H9 (cell line): ENCODE data around the gene MRPL44. TPM values are rescaled to one million over a fixed set of nuclear protein-coding genes. Genes with fewer than 3 reads are reported as not detected.
A peak's percentile ranks its signal among the peaks of the same experiment; 100 is the strongest.

Experiments used
- DNase-seq: peaks from one replicate; pipeline ENCODE4 v3.0.0-alpha.2; 2017
- H2AFZ ChIP-seq: one replicate; pipeline ENCODE4 v1.6.1; 2013; ENCODE audit warnings: mild to moderate bottlenecking, low read length, control low read depth, moderate library complexity
- H2AK5ac ChIP-seq: 2 replicates; pipeline ENCODE4 v1.6.1; 2013; ENCODE audit warnings: low read length, control low read depth, mixed read lengths; ENCODE audit not compliant: insufficient read length
- H2BK120ac ChIP-seq: one replicate; pipeline ENCODE4 v1.6.1; 2013; ENCODE audit warnings: low read depth, mild to moderate bottlenecking, low read length, control low read depth, inconsistent platforms; ENCODE audit not compliant: poor library complexity, severe bottlenecking
- H2BK12ac ChIP-seq: 2 replicates; pipeline ENCODE4 v1.6.1; 2013; ENCODE audit warnings: low read length, control low read depth, mixed read lengths, low read depth; ENCODE audit not compliant: insufficient read length
- H2BK15ac ChIP-seq: 2 replicates; pipeline ENCODE4 v1.6.1; 2013; ENCODE audit warnings: low read depth, low read length, control low read depth
- H2BK20ac ChIP-seq: one replicate; pipeline ENCODE4 v1.6.1; 2013; ENCODE audit warnings: low read depth, mild to moderate bottlenecking, low read length, control low read depth, inconsistent platforms; ENCODE audit not compliant: poor library complexity, severe bottlenecking
- H2BK5ac ChIP-seq: 2 replicates; pipeline ENCODE4 v1.6.1; 2013; ENCODE audit warnings: low read length, control low read depth, mixed read lengths; ENCODE audit not compliant: insufficient read length
- H3K14ac ChIP-seq: 2 replicates; pipeline ENCODE4 v1.6.1; 2013; ENCODE audit warnings: low read length, control low read depth; ENCODE audit not compliant: insufficient read depth
- H3K18ac ChIP-seq: 2 replicates; pipeline ENCODE4 v1.6.1; 2013; ENCODE audit warnings: low read depth, mild to moderate bottlenecking, mixed read lengths, low read length, control low read depth; ENCODE audit not compliant: insufficient read length
- H3K23ac ChIP-seq: 2 replicates; pipeline ENCODE4 v1.6.1; 2013; ENCODE audit warnings: low read length, control low read depth, mixed read lengths, low read depth; ENCODE audit not compliant: insufficient read length
- H3K23me2 ChIP-seq: 2 replicates; pipeline ENCODE4 v1.6.1; 2013; ENCODE audit warnings: low read depth, mild to moderate bottlenecking, mixed read lengths, low read length, control low read depth; ENCODE audit not compliant: insufficient read length, poor library complexity, severe bottlenecking
- H3K27ac ChIP-seq: 2 replicates; pipeline ENCODE4 v1.5.1; 2013; ENCODE audit warnings: low read length, control low read depth, mixed read lengths, low read depth; ENCODE audit not compliant: insufficient read length
- H3K27me3 ChIP-seq: 2 replicates; pipeline ENCODE4 v1.6.1; 2013; ENCODE audit warnings: low read length, control low read depth, inconsistent platforms; ENCODE audit not compliant: insufficient read depth
- H3K4ac ChIP-seq: 2 replicates; pipeline ENCODE4 v1.6.1; 2013; ENCODE audit warnings: low read depth, mild to moderate bottlenecking, control low read depth, inconsistent platforms, low read length, moderate library complexity
- H3K4me1 ChIP-seq: 2 replicates; pipeline ENCODE4 v1.6.1; 2013; ENCODE audit warnings: low read length, control low read depth, inconsistent platforms; ENCODE audit not compliant: insufficient read depth
- H3K4me2 ChIP-seq: 2 replicates; pipeline ENCODE4 v1.6.1; 2013; ENCODE audit warnings: low read length, control low read depth, mixed read lengths; ENCODE audit not compliant: insufficient read length, insufficient read depth
- H3K56ac ChIP-seq: 2 replicates; pipeline ENCODE4 v1.6.1; 2013; ENCODE audit warnings: low read depth, mild to moderate bottlenecking, mixed read lengths, low read length, control low read depth; ENCODE audit not compliant: insufficient read length
- H3K79me1 ChIP-seq: 2 replicates; pipeline ENCODE4 v1.6.1; 2013; ENCODE audit warnings: low read depth, mild to moderate bottlenecking, moderate library complexity, low read length, control low read depth, inconsistent platforms; ENCODE audit not compliant: insufficient read depth, poor library complexity, severe bottlenecking
- H3K79me2 ChIP-seq: 2 replicates; pipeline ENCODE4 v1.6.1; 2013; ENCODE audit warnings: low read length, control low read depth, inconsistent platforms; ENCODE audit not compliant: insufficient read depth
- H3K9ac ChIP-seq: 2 replicates; pipeline ENCODE4 v1.6.1; 2013; ENCODE audit warnings: low read length, control low read depth, mixed read lengths; ENCODE audit not compliant: insufficient read length; ENCODE audit errors: extremely low read depth
- H3K9me3 ChIP-seq: one replicate; pipeline ENCODE4 v1.6.1; 2013; ENCODE audit warnings: low read depth, low read length, inconsistent platforms; ENCODE audit not compliant: control insufficient read depth
- H3T11ph ChIP-seq: one replicate; pipeline ENCODE4 v1.6.1; 2013; ENCODE audit warnings: mild to moderate bottlenecking, low read length, control low read depth, inconsistent platforms
- H4K20me1 ChIP-seq: one replicate; pipeline ENCODE4 v1.6.1; 2013; ENCODE audit not compliant: control insufficient read depth, insufficient read length, insufficient read depth
- H4K5ac ChIP-seq: 2 replicates; pipeline ENCODE4 v1.6.1; 2013; ENCODE audit warnings: low read depth, mild to moderate bottlenecking, mixed read lengths, low read length, control low read depth; ENCODE audit not compliant: insufficient read length
- H4K8ac ChIP-seq: replicated peaks from 2 replicates; pipeline ENCODE4 v1.6.1; 2013; ENCODE audit warnings: low read length, control low read depth, mixed read lengths, low read depth; ENCODE audit not compliant: insufficient read length
- H4K91ac ChIP-seq: 2 replicates; pipeline ENCODE4 v1.6.1; 2013; ENCODE audit warnings: low read depth, mild to moderate bottlenecking, moderate library complexity, mixed read lengths, low read length, control low read depth; ENCODE audit not compliant: insufficient read length
- H3K27ac Mint-ChIP-seq, 3 experiments: 2 replicates in 2 of 3; 3 replicates in 1 of 3; pipeline ENCODE4 v1.8.0; 2020 to 2021; ENCODE audit warnings: mixed read lengths in 3 of 3, mild to moderate bottlenecking in 1 of 3, moderate library complexity in 1 of 3
- H3K27me3 Mint-ChIP-seq: 2 replicates; pipeline ENCODE4 v1.8.0; 2021; ENCODE audit warnings: low read depth, mild to moderate bottlenecking, moderate library complexity, mixed read lengths
- H3K36me3 Mint-ChIP-seq, 3 experiments: 2 replicates in 2 of 3; 3 replicates in 1 of 3; pipeline ENCODE4 v1.8.0; 2020 to 2021; ENCODE audit warnings: low read depth in 3 of 3, mixed read lengths in 3 of 3; ENCODE audit not compliant: insufficient read depth in 1 of 3
- H3K4me1 Mint-ChIP-seq, 2 experiments: 2 replicates each; pipeline ENCODE4 v1.8.0; 2020; ENCODE audit warnings: mixed read lengths in 2 of 2
- H3K4me3 Mint-ChIP-seq, 2 experiments: 2 replicates in 1 of 2; 3 replicates in 1 of 2; pipeline ENCODE4 v1.8.0; 2020 to 2021; ENCODE audit warnings: mild to moderate bottlenecking in 2 of 2, mixed read lengths in 2 of 2, moderate library complexity in 1 of 2
- H3K9me3 Mint-ChIP-seq, 2 experiments: 2 replicates in 1 of 2; 3 replicates in 1 of 2; pipeline ENCODE4 v1.8.0; 2020; ENCODE audit warnings: mild to moderate bottlenecking in 2 of 2, mixed read lengths in 2 of 2, moderate library complexity in 1 of 2
- WGBS: extraction: QIAGEN DNeasy Blood & Tissue Kit; methylation state at CpG from one replicate; pipeline ENCODE4 v1.1.7; 2013; ENCODE audit warnings: missing lambda C conversion rate, low lambda C conversion rate, mixed read lengths; ENCODE audit not compliant: insufficient read length; ENCODE audit errors: extremely low coverage; 5-methylcytosine and 5-hydroxymethylcytosine counted together
- total RNA-seq: library from RNA; stranded (reverse); gene quantifications from 2 replicates; pipeline ENCODE4 v1.2.1, GENCODE V29; 2021
- TF ChIP-seq, protein P1 (sequence below): fragments of 200-600 bp; sonication (generic); conservative IDR thresholded peaks from 3 replicates; pipeline ENCODE4 v1.8.0; 2021; ENCODE audit warnings: antibody characterized with exemption, mild to moderate bottlenecking

MRPL44 gene
- total RNA-seq, 1 experiment from 2014 or later, result 46.1 TPM

DNA sequence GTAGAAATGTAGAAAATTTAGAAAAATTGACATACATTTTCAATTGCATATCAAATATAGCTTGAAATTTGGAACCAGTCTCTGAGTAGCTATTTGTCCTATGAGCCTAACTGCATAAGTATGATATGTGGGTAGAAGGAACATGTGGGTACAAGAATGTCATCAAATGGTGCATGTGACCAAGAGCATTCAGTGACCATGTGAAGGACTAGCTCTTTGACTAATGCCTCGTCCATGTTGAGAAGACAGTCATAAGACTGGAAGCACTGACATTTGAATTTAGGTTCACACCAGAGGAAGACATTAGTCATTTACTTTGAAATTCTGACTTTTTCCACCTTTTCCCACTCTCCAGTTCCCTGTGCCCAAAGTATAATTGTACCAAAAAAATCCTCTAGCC, 12.6 kb downstream of the MRPL44 start:
- Histone ChIP-seq H2BK5ac (no peak overlapping the region), H2BK20ac (no peak overlapping the region), H3K4me2 (no peak overlapping the region), H3K23ac (no peak overlapping the region), H3T11ph (no peak overlapping the region), H4K8ac (no peak overlapping the region), H4K91ac (no peak overlapping the region), H3K27ac (no peak overlapping the region), H2BK15ac (no peak overlapping the region), H2AFZ (no peak overlapping the region), H2BK120ac (no peak overlapping the region), H3K56ac (no peak overlapping the region), H3K4me1 (no peaks in the 10 kb centered on the region), H4K5ac (no peak overlapping the region), H2BK12ac (no peak overlapping the region), H3K18ac (no peak overlapping the region), H3K4ac (no peak overlapping the region), H2AK5ac (no peak overlapping the region), H3K79me1 (no peaks in the 10 kb centered on the region), H4K20me1 (no peaks in the 10 kb centered on the region), H3K23me2 (no peaks in the 10 kb centered on the region), H3K9me3 (no peaks in the 10 kb centered on the region), H3K14ac (no peak overlapping the region), H3K27me3 (no peaks in the 10 kb centered on the region), H3K9ac (no peak overlapping the region), H3K79me2 (no peaks in the 10 kb centered on the region)
- Mint-ChIP-seq H3K9me3 (no peaks in the 10 kb centered on the region), H3K27me3 (no peaks in the 10 kb centered on the region), H3K4me3 (no peak overlapping the region), H3K27ac (peak overlapping the region in 1 of 3 experiments; percentile 83; a peak in 2 of 7 replicates), H3K36me3 (peaks cover 9 to 19% (median 14%) of the 10 kb centered on the region in 3 experiments; a peak in 6 of 7 replicates), H3K4me1 (peaks cover 4 to 12% of the 10 kb centered on the region in 2 experiments; a peak in 3 of 4 replicates)
- TF ChIP-seq, protein P1, sequence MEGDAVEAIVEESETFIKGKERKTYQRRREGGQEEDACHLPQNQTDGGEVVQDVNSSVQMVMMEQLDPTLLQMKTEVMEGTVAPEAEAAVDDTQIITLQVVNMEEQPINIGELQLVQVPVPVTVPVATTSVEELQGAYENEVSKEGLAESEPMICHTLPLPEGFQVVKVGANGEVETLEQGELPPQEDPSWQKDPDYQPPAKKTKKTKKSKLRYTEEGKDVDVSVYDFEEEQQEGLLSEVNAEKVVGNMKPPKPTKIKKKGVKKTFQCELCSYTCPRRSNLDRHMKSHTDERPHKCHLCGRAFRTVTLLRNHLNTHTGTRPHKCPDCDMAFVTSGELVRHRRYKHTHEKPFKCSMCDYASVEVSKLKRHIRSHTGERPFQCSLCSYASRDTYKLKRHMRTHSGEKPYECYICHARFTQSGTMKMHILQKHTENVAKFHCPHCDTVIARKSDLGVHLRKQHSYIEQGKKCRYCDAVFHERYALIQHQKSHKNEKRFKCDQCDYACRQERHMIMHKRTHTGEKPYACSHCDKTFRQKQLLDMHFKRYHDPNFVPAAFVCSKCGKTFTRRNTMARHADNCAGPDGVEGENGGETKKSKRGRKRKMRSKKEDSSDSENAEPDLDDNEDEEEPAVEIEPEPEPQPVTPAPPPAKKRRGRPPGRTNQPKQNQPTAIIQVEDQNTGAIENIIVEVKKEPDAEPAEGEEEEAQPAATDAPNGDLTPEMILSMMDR, result no peak
- no CpG with 5 or more reads among the region's 1 CpG for WGBS
- no peak for DNase-seq
